ENCODE results near the gene SMARCD2.
"Not testable (repeated sequence)": the region's sequence is repeated elsewhere in the genome, so short reads cannot be mapped to it uniquely, and the experiment has no call there.

DNA sequence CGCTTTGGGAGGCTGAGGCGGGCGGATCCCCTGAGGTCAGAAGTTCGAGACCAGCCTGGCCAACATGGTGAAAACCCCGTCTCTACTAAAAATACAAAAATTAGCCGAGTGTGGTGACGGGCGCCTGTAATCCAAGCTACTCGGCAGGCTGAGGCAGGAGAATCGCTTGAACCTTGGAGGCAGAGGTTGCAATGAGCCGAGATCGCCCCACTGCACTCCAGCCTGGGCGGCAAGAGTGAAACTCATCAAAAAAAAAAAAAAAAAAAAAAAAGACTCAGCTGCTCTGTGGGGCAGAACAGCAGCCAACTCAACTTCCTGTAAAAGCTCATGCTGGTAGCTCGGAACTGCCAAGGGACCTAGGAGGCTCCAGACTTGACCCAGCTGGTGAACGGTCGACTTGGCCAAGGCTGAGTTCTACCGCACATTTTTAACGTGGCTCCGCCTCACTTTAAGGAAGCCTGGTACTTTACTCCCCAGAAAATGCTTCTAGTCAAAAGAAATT is 953 bp upstream of the SMARCD2 start:
- not testable (repeated sequence) for TF ChIP-seq CTCF (IDR thresholded peaks at IDR 0.05); ZFX (IDR thresholded peaks at IDR 0.05; ENCODE audit: borderline replicate concordance)
